Measurements from ENCODE around the gene CDC34.
A peak's percentile ranks its signal among the peaks of the same experiment; 100 is the strongest.

The CDC34 gene

DNA sequence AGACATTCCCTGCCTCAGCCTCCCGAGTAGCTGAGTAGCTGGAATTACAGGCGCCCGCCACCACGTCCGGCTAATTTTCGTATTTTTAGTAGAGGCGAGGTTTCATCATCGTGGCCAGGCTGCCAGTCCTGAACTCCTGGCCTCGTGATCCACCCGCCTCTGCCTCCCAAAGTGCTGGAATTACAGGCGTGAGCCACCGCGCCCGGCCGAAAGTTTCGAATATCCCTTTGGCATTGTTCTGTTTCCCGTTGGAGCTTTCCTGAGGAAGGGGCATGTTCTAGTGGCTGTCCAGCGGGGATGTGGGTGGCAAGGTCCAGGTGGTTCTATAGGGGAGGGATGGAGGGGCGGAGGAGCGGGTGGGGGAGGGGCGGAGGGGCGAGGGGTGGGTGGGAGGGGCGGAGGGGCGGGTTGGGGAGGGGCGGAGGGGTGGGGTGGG lies 38.7 kb downstream of the CDC34 start:
- FAIRE-seq, result no peak
- TF ChIP-seq POLR2A (IDR thresholded peaks at IDR 0.05; ENCODE audit: low read depth, low read length) (no peak), POLR2AphosphoS5 (IDR thresholded peaks at IDR 0.05; ENCODE audit: low read depth, low read length) (no peak), SPI1 (IDR thresholded peaks at IDR 0.05; ENCODE audit: low read depth, low read length) (no peak), POU2F2 (IDR thresholded peaks at IDR 0.05; ENCODE audit: low read depth, low read length) (no peak), PAX5 (IDR thresholded peaks at IDR 0.05; ENCODE audit: insufficient read depth, low read length, severe bottlenecking) (no peak), TAF1 (IDR thresholded peaks at IDR 0.05; ENCODE audit: low read depth, low read length) (no peak)
- no peak for DNase-seq (ENCODE audit: insufficient read length, low spot score)

- TF ChIP-seq TAF1 (IDR thresholded peaks at IDR 0.05; ENCODE audit: low read depth, low read length) (0 out of 2 replicates have a peak, but pooled peaks have one; percentile 23), POLR2AphosphoS5 (IDR thresholded peaks at IDR 0.05; ENCODE audit: low read depth, low read length) (no peak), SPI1 (IDR thresholded peaks at IDR 0.05; ENCODE audit: low read depth, low read length) (peak; percentile 36; the same call in 1 of the 2 replicates)
- FAIRE-seq, result peak; percentile 85
- DNase-seq (ENCODE audit: insufficient read length, low spot score), result no peak
Observed at GRCh38 chr19:570937-571565, 39.5 kb downstream of the CDC34 start.

- DNase-seq (ENCODE audit: insufficient read length, low spot score) (no peak), FAIRE-seq (no peak)
- TF ChIP-seq PAX5 (IDR thresholded peaks at IDR 0.05; ENCODE audit: insufficient read depth, low read length, severe bottlenecking), result no peak
- no peak for TF ChIP-seq SPI1 (IDR thresholded peaks at IDR 0.05; ENCODE audit: low read depth, low read length)
- no peak for TF ChIP-seq POU2F2 (IDR thresholded peaks at IDR 0.05; ENCODE audit: low read depth, low read length)
- no peak for TF ChIP-seq TAF1 (IDR thresholded peaks at IDR 0.05; ENCODE audit: low read depth, low read length)
- no peak for TF ChIP-seq POLR2AphosphoS5 (IDR thresholded peaks at IDR 0.05; ENCODE audit: low read depth, low read length)
- no peak for TF ChIP-seq POLR2A (IDR thresholded peaks at IDR 0.05; ENCODE audit: low read depth, low read length)
Observed at GRCh38 chr19:571566-571974, 40.0 kb downstream of the CDC34 start.

- FAIRE-seq (peak; percentile 99), DNase-seq (ENCODE audit: insufficient read length, low spot score) (peak; percentile 98)
- peak; percentile 68 for TF ChIP-seq TAF1 (IDR thresholded peaks at IDR 0.05; ENCODE audit: low read depth, low read length)
- peak; percentile 51; the same call in 1 of the 2 replicates for TF ChIP-seq POU2F2 (IDR thresholded peaks at IDR 0.05; ENCODE audit: low read depth, low read length)
- no peak for TF ChIP-seq SPI1 (IDR thresholded peaks at IDR 0.05; ENCODE audit: low read depth, low read length)
- peak; percentile 94 for TF ChIP-seq POLR2AphosphoS5 (IDR thresholded peaks at IDR 0.05; ENCODE audit: low read depth, low read length)
- TF ChIP-seq POLR2A (IDR thresholded peaks at IDR 0.05; ENCODE audit: low read depth, low read length), result peak; percentile 96
- TF ChIP-seq PAX5 (IDR thresholded peaks at IDR 0.05; ENCODE audit: insufficient read depth, low read length, severe bottlenecking), result no peak
Observed at GRCh38 chr19:572140-572742, 40.7 kb downstream of the CDC34 start, which contains the start of gene BSG. Gene BSG, plus strand, starts transcription at chr19:572596. Its CDS starts 39 bp downstream, at chr19:572635.

DNA sequence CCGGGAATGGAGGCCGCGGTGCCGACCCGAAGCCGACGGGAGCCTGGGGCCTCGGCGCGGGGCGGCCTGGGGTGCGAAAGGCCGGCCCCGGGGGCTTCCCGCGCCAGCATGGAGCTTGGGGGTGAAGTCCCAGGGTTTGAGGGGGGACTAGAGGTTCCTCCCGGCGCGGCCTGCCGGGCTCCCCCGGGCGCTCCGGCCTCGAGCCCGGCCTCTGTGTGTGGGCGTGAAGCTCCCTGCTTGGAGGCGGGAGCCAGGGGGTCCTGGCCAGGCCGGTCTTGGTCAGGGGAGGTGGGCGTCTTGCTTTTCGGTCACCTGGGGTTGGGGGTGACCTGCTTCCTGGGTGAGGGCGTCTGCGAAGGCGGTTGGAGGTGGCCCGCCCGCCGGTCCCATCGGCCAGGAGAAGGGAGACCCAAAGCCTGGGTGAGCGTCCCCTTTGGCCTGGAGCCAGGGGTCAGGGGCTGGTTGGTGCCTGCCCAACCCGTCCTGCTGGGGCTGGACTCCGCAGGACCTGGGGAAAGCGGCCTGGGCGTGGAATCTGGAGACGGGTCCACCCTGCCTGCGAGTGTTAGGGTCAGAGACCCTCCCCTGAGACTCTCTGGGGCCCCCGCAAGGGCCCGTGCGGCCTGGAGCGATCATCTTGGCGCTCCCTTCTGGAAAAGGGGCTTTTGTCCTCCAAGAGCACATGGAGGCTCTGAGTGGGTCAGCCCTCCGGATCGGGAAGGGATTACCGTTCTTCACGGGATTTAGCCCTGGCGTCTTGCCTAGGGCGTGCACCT lies 41.4 kb downstream of the CDC34 start:
- DNase-seq (ENCODE audit: insufficient read length, low spot score) (no peak), FAIRE-seq (peak; percentile 64)
- TF ChIP-seq TAF1 (IDR thresholded peaks at IDR 0.05; ENCODE audit: low read depth, low read length), result no peak
- TF ChIP-seq POLR2AphosphoS5 (IDR thresholded peaks at IDR 0.05; ENCODE audit: low read depth, low read length), result no peak
- no peak for TF ChIP-seq SPI1 (IDR thresholded peaks at IDR 0.05; ENCODE audit: low read depth, low read length)
- no peak for TF ChIP-seq POLR2A (IDR thresholded peaks at IDR 0.05; ENCODE audit: low read depth, low read length)
- no peak for TF ChIP-seq POU2F2 (IDR thresholded peaks at IDR 0.05; ENCODE audit: low read depth, low read length)
- no peak for TF ChIP-seq PAX5 (IDR thresholded peaks at IDR 0.05; ENCODE audit: insufficient read depth, low read length, severe bottlenecking)

DNA sequence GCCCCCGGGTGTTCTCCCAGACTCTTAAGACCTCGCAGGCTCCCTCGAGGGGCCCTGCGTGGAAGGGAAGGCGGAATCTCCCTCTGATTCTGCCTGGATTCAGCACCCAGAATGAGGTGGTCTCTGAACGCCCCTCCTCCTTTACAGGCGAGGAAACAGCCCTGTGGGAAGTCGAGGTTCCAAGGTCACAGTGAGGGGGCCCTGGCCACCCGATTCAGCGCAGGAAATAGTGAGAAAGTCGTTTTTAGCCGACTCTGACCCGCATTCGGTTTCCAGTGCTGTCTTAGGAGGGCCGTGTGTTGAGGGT lies 41.9 kb downstream of the CDC34 start:
- DNase-seq (ENCODE audit: insufficient read length, low spot score) (no peak), FAIRE-seq (peak; percentile 35)
- TF ChIP-seq POU2F2 (IDR thresholded peaks at IDR 0.05; ENCODE audit: low read depth, low read length) (no peak), POLR2A (IDR thresholded peaks at IDR 0.05; ENCODE audit: low read depth, low read length) (no peak)

DNA sequence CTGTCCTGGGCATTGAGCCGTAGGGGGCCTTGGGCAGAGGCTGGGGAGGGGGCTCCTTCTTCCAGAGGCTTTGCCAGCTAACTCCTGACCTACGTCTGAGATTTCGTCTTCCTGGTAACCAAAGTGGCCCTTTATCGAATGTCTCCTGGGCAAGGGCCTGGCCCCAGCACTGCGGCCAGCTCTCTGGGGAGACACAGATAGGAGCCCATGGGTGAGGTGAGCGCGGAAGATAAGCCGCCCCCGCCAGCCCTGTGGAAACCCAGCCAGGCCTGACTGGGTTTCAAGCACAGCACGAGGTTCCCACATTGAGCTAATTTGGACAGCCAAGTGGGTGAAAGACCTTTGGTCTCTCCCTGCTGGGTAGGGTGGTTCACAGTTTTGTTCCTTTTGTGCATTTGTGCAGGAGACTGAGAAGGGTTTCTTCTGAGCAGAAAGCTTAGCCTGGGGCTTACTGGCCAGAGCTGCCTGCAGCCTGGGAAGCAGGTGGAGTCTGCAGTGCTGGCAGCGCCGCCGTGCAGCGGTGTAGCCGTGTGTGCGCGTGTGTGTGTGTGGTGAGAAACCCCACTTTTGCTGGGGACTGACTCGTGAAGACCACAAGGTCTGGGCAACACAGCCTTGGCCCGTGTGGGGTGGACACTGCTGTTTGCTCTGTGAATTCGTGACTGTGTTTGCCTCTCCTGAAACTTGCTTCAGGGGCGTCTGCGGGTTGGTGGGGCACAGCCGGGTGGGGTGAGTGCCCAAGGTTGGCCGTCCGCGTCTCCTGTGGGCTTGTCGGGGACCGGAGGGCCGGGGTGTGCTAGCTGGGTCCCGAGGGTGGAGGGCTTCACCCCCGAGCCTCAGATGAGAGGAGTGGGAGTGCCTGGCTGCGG lies 43.3 kb downstream of the CDC34 start:
- FAIRE-seq, result peak; percentile 78
- DNase-seq (ENCODE audit: insufficient read length, low spot score), result no peak
- peak; percentile 90 for TF ChIP-seq PAX5 (IDR thresholded peaks at IDR 0.05; ENCODE audit: insufficient read depth, low read length, severe bottlenecking)
- no peak for TF ChIP-seq POU2F2 (IDR thresholded peaks at IDR 0.05; ENCODE audit: low read depth, low read length)
- TF ChIP-seq TAF1 (IDR thresholded peaks at IDR 0.05; ENCODE audit: low read depth, low read length), result no peak
- no peak for TF ChIP-seq POLR2AphosphoS5 (IDR thresholded peaks at IDR 0.05; ENCODE audit: low read depth, low read length)
- no peak for TF ChIP-seq POLR2A (IDR thresholded peaks at IDR 0.05; ENCODE audit: low read depth, low read length)
- TF ChIP-seq SPI1 (IDR thresholded peaks at IDR 0.05; ENCODE audit: low read depth, low read length), result no peak

DNA sequence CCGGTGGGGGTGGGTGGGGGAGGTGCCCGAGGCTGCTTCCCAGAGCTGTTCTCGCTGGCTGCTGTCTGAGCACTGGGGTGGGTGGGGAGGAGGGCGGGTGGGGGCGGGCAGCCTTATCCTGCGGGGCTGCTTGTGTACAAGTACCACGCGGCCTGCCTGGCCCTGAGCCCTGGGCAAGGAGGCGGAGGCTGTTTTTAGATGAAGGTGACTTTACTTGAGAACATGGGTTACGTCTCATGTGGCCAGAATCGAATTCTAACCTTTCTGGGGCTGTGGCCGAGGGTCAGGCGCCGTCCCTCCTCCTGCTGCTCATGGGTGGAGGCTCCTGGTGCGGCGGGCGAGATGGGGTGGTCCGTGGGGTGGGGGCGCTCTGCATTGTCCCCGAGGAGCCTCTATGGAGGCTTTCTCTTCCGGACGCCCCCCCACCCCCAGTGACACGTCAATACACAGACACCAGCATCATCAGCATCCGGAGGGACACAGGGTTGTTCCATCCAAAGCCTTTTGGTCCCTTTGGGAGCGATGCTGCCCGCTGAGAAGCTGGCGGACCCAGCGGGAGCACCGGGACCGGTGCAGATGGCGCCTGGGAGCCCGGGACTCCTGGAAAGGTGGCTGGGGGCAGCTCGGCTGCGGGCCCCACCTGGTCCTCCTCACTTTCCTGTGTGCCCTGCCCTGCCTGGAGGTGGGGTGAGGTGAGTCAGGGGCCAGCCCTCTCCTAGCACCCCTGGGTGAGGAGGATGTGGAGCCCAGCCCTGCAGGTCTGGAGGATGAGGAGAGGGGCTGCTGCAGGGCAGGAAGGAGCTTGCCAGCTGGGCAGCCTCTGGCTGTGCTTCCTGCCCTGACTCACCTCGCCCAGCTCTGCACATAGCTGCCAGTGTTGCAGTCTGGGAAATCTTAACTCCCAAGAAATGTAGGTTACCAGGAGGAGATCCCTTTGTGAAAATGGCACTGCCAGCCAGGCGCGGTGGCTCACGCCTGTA lies 44.3 kb downstream of the CDC34 start:
- no peak for TF ChIP-seq POLR2AphosphoS5 (IDR thresholded peaks at IDR 0.05; ENCODE audit: low read depth, low read length)
- TF ChIP-seq TAF1 (IDR thresholded peaks at IDR 0.05; ENCODE audit: low read depth, low read length), result no peak
- TF ChIP-seq POLR2A (IDR thresholded peaks at IDR 0.05; ENCODE audit: low read depth, low read length), result no peak
- TF ChIP-seq PAX5 (IDR thresholded peaks at IDR 0.05; ENCODE audit: insufficient read depth, low read length, severe bottlenecking), result no peak
- TF ChIP-seq SPI1 (IDR thresholded peaks at IDR 0.05; ENCODE audit: low read depth, low read length), result no peak
- TF ChIP-seq POU2F2 (IDR thresholded peaks at IDR 0.05; ENCODE audit: low read depth, low read length), result no peak
- FAIRE-seq (no peak), DNase-seq (ENCODE audit: insufficient read length, low spot score) (no peak)
